Panc1 (cell line): ENCODE results near the gene ATM.

Experiments
- SIN3A ChIP-seq: IDR thresholded peaks from 2 replicates; pipeline ENCODE4 v1.6.1; 2012; ENCODE audit warnings: low read depth, mild to moderate bottlenecking, low read length, moderate library complexity, borderline replicate concordance; ENCODE audit not compliant: insufficient read depth
- TF ChIP-seq, protein P1 (sequence below): fragments of 450-650 bp; IDR thresholded peaks from 2 replicates; pipeline ENCODE4 v1.5.1; 2017; ENCODE audit warnings: mild to moderate bottlenecking
- TF ChIP-seq, protein P2 (sequence below), 2 experiments: IDR thresholded peaks; 2 replicates each; pipeline ENCODE4 v1.6.1; 2011 to 2012; ENCODE audit warnings: low read depth in 2 of 2, control low read depth in 1 of 2, low read length in 1 of 2, mild to moderate bottlenecking in 1 of 2, moderate library complexity in 1 of 2; ENCODE audit not compliant: insufficient read depth in 1 of 2

- TF ChIP-seq, protein P1, sequence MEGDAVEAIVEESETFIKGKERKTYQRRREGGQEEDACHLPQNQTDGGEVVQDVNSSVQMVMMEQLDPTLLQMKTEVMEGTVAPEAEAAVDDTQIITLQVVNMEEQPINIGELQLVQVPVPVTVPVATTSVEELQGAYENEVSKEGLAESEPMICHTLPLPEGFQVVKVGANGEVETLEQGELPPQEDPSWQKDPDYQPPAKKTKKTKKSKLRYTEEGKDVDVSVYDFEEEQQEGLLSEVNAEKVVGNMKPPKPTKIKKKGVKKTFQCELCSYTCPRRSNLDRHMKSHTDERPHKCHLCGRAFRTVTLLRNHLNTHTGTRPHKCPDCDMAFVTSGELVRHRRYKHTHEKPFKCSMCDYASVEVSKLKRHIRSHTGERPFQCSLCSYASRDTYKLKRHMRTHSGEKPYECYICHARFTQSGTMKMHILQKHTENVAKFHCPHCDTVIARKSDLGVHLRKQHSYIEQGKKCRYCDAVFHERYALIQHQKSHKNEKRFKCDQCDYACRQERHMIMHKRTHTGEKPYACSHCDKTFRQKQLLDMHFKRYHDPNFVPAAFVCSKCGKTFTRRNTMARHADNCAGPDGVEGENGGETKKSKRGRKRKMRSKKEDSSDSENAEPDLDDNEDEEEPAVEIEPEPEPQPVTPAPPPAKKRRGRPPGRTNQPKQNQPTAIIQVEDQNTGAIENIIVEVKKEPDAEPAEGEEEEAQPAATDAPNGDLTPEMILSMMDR: no peak
- TF ChIP-seq, protein P2, sequence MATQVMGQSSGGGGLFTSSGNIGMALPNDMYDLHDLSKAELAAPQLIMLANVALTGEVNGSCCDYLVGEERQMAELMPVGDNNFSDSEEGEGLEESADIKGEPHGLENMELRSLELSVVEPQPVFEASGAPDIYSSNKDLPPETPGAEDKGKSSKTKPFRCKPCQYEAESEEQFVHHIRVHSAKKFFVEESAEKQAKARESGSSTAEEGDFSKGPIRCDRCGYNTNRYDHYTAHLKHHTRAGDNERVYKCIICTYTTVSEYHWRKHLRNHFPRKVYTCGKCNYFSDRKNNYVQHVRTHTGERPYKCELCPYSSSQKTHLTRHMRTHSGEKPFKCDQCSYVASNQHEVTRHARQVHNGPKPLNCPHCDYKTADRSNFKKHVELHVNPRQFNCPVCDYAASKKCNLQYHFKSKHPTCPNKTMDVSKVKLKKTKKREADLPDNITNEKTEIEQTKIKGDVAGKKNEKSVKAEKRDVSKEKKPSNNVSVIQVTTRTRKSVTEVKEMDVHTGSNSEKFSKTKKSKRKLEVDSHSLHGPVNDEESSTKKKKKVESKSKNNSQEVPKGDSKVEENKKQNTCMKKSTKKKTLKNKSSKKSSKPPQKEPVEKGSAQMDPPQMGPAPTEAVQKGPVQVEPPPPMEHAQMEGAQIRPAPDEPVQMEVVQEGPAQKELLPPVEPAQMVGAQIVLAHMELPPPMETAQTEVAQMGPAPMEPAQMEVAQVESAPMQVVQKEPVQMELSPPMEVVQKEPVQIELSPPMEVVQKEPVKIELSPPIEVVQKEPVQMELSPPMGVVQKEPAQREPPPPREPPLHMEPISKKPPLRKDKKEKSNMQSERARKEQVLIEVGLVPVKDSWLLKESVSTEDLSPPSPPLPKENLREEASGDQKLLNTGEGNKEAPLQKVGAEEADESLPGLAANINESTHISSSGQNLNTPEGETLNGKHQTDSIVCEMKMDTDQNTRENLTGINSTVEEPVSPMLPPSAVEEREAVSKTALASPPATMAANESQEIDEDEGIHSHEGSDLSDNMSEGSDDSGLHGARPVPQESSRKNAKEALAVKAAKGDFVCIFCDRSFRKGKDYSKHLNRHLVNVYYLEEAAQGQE (IDR thresholded peaks at IDR 0.05; ENCODE audit: insufficient read depth in 1 of 2, low read depth in 2 of 2, low read length in 1 of 2): no peak
- no peak for TF ChIP-seq SIN3A
Observed at GRCh38 chr11:108198833-108199232, 24.0 kb upstream of the ATM start.
